GM19467 (cell line): ENCODE measurements around the gene USP1.

ENCODE experiments used
- ATAC-seq: cut with Tn5 transposase; IDR thresholded peaks from one replicate; pipeline ENCODE4 v1.9.1; 2021; ENCODE audit warnings: mild to moderate bottlenecking, moderate library complexity; ENCODE audit not compliant: unreplicated experiment

The USP1 gene, protein sequence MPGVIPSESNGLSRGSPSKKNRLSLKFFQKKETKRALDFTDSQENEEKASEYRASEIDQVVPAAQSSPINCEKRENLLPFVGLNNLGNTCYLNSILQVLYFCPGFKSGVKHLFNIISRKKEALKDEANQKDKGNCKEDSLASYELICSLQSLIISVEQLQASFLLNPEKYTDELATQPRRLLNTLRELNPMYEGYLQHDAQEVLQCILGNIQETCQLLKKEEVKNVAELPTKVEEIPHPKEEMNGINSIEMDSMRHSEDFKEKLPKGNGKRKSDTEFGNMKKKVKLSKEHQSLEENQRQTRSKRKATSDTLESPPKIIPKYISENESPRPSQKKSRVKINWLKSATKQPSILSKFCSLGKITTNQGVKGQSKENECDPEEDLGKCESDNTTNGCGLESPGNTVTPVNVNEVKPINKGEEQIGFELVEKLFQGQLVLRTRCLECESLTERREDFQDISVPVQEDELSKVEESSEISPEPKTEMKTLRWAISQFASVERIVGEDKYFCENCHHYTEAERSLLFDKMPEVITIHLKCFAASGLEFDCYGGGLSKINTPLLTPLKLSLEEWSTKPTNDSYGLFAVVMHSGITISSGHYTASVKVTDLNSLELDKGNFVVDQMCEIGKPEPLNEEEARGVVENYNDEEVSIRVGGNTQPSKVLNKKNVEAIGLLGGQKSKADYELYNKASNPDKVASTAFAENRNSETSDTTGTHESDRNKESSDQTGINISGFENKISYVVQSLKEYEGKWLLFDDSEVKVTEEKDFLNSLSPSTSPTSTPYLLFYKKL

DNA sequence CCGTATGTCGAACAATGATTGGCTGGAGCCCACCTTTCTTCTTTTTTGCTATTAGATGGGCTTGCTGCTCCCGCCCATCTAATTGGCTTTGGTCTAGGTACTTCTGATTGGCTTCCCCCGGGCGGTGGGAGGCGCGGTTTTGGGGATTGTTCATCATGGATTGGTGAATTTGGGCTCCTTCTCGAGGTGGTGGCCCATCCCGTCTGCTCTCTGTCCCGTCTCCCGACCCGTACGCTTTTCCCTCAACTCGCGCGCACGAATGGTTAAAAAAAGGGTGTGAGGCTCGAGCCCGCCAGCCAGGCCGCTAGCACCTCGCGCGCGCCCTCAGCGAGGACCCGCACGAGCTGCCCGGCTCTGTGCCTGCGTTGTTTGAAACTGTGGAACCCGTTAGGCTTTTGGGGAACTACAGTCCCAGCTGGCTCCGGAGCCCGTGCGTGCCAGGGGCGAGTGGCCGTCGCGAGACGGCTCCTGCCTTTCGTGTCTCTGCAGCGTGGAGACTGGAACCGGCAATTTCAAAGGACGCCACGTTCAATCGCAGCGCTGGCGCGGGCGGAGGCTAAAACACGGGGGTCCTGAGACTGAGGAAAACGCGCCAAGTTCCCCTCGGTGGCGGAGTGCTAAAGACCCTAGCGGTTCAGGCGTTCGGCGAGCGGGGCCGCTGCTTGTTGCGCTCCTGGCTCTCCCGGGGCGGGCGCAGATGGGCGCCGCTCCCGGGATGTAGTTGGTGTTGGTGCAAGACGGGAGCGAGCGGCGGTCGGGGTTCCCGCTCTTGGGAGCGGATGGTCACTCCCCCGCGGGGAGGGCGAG is at the start of gene USP1:
Gene USP1, plus strand, starts transcription at position 584 of the 807 bp plus-strand sequence. CDS start 2,819 bp downstream, outside the sequence.
- peak; percentile 73 for ATAC-seq

DNA sequence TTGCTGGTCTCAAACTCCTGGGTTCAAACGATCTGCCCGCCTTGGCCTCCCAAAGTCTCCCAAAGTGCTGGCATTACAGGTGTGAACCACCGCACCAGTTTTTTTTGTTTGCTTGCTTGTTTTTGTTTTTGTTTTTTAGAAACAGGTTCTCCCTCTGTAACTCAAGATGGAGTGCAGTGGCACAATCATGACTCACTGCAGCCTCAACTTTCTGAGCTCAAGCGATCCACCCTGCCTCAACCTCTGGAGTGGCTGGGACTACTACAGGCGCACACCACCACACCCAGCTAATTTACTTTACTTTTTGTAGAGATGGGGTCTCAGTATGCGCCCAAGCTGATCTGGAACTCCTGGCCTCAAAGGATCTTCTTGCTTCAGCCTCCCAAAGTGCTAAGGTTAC is 47.3 kb upstream of the USP1 start:
- ATAC-seq, result no peak

DNA sequence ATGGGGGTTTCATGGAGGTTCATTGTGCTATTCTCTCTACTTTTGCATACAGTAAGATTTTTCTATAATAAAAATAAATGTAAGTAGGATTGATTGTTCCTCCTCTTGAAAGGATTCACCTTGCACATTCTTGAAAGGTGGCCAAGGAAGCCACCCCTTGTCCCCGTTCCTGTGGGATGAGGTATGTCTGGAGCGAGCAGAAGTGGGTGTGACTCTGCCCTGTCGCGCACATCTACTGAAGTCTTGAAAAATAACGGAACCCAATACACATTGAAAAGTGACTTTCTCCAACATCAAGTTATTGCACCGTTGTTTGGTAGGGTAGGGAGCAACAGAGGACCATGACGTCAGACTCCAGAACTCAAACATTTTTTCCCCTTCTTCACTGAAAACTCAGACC is 46.8 kb upstream of the USP1 start:
- ATAC-seq, result no peak

DNA sequence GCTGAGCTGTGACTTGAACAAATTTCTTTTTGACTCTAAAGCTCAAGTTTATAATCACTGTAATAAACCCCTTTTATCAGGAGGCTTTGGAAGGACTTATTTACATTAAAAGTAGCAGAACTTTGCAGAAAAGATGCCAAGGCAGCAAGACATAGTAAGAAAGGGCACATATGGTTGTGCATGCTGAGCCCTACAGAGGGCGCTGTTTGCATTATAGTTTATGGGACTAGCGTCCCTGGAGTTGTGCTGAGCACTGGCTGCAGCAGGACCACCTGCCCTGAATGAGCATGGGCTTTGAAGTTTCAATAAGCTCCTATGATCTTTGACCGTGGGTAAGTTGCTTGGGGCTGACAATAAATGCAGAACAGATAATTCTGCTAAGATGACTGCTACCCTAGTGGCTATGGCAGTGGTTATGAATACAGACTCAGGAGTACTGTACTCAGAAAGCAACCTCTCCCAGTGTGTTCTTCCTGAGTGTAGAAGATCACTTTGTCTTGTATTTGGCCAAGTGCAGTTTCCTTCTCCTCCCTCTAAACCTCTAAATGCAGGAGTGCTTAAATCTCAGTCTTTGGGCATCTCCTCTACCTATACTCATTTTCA is 45.4 kb upstream of the USP1 start:
- no peak for ATAC-seq

DNA sequence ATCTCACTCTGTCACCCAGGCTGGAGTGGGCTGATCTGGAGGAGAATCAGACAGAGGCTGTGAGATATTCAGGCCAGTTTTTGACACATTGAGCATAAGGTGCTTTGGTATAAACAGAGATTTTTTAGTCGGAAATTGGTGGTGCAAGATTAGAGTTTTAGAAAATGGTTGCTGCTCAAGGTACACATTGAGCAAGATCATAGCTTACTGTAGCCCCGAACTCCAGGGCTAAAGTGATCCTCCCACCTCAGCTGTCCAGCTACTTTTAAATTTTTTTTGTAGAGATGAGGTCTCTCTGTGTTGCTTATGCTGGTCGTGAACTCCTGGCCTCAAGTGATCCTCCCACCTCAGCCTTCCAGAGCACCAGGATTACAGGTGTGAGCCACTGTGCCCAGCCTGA is 43.9 kb upstream of the USP1 start:
- no peak for ATAC-seq

DNA sequence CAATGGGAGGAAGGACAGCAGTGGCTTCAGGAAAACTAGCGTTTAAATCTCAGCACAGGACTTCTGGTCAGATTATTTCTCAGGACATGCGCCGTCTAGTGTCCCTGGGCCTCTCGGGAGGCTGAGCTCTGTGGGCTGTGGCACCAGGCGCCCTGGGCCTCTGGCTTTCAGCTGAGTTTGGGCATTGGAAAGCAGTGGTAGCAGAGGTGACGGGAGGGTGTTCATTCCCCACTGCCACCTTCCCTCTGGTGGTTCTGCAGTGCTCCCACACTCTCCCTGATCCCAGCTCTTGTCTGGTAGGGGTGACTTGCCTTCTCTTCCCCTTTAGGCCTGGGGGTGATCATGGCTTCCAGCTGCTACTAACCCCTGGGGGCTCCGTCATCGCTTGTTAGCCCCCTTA is 42.2 kb upstream of the USP1 start:
- no peak for ATAC-seq

DNA sequence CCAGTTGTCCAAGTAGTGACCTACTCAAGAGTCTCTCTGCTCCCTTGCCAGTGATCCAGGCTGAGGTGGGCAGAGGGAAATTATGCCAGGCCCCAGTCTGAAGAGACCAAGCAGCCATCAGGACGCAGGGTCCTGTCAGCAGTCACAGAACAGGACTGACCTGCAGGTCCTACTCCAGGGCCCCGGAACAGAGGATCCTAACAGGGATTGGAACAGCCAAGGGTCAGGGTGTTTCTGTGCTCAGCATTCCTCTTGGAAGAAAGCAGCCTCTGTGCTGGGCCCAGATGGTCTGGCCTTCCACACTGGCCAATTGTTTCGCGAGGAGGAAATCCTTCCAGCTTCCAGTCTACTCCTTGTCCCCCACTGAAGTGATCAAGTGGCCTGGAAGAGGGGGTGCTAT is 41.6 kb upstream of the USP1 start:
- ATAC-seq, result no peak

DNA sequence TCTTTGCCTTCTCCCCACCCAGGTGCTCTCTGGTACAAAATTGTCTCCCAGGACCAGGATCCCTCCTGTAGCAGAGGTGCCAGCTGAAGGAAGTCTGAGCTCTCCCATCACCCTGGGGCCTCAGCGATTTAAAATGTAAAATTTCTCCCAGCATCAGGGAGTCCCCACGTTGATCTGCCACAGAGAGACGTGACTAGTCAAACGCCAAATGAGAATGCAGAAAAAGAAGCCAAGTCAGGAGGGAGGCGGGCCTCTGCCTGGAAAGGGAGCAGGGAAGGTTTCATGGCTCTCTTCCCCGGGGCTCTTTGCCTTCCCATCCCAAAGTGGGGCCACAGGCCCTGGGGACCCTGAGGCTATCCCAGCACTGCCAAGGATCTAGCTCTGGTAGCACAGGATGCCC is 40.0 kb upstream of the USP1 start:
- ATAC-seq, result no peak

DNA sequence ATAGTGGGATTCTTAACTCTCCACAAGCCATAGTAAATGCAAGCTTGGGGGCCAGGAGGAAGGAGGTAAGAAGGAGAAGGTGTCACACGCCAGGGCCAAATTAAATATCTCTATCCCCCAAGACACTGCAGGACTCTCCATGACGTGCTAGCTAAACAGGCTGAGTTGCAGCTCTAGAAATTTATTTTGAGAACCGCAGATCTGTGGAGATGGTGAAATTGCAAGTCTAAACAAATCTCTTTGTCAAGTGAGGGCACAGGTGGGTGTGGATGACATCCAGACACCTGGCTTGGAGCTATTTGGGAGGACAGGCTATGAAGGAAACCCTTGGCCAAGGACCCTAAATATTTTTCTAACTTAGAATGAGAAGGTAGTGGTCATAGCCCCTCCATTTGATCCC is 39.5 kb upstream of the USP1 start:
- ATAC-seq, result no peak

DNA sequence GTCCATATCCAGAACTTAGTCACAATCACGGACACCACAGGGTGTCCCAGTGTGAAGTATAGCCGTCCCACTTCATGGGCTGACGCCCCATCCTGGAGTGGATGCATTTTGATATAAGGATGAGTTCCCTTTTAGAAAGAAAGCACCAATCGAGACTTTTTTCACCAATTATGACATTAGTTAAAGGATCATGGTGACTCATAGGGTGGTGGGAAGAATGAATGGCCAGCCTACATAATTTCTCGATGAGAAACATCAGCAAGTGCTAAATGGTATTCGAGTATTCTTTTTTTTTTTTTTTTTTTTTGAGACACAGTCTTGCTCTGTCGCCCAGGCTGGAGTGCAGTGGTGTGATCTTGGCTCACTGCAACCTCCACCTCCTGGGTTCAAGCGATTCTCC is 38.5 kb upstream of the USP1 start:
- no peak for ATAC-seq

DNA sequence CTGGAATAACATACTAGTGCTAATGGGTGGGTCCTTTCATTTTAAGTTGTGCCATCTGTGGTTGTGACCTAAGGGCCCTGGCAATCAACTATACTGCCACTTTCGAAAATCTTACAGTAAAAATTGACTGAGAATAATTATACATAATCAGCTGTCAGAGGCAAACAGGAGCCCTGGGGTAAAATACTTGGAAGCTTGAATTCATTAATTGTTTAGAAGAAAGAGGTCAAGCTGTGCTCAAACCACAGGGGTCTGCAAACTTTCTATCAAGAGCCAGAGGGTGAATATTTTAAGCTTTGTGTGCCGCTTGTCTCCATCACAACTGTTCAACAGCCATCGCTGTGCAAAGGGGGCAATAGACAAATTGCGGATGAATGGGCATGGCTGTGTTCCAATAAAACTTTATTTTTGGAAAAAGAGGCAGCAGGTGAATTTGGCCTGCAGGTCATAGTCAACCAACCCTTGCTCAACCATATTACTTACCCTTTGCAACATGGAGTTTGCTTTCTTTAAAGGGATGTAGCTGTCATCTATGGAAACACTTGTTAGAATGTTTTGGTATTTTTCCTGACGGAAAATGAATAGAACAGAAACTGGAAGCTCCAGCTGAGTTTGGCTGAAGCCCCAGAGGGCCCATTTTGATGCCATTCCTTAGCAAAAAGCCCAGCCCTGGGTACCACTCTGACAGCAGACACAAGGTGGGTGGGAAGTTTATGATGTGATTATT is 35.7 kb upstream of the USP1 start:
- no peak for ATAC-seq

DNA sequence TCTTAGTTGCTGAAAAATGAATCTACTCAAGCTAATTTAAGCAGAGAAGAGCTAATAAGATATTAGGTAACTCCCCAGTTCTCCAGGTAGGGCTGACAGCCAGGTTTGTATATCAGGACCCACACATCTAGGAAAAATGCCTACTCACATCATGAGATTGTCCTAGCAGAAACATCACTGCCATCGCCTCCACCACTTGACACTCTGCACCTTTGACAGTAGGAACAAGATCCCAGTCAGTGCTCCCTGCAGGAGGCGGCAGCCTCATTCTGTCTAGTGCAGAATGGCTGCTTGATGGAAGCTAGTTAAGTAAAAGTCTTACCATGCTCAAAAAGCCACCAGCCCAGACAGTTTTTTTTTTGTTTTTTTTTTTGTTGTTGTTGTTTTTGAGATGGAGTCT is 31.6 kb upstream of the USP1 start:
- ATAC-seq, result no peak

DNA sequence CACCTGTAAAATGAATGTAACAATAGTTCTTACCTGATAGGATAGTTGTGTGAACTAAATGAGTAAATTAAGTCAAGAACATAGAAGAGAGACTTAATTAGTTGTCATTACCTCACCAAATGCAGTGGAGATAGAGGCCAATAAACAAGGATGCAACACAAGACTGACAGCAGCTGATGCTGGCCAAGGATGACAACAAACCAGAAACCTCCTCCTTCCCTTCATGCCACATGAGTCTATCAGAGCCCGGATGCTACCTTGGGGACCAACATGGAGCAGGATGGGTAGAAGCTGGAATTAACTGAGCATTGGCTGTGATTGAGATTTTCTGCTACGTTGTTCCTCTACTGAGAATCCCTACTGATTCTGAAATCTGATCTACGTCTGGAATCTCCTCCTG is 30.3 kb upstream of the USP1 start:
- no peak for ATAC-seq

DNA sequence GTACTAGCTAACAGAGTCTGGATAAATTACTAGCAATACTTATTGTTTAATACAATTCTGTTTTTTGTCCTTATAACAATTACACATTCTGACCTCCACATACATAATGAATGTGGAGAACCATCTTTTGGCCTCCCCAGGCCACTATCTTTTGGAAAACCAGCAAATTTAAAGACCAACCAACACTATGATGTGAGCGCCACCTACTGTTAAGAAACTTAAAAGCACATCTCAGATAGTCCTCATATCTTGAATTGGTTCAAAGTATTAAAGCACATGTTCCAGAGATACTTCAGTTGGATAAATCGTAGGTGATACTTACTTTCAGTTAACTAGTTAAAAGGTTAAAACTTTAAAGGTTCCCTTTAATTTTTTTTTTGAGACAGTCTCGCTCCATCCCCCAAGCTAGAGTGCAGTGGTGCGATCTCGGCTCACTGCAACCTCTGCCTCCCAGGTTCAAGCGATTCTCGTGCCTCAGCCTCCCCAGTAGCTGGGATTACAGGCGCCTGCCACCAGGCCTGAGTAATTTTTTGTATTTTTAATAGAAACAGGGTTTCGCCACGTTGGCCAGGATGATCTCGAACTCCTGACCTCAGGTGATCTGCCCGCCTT is 29.3 kb upstream of the USP1 start:
- ATAC-seq, result no peak

DNA sequence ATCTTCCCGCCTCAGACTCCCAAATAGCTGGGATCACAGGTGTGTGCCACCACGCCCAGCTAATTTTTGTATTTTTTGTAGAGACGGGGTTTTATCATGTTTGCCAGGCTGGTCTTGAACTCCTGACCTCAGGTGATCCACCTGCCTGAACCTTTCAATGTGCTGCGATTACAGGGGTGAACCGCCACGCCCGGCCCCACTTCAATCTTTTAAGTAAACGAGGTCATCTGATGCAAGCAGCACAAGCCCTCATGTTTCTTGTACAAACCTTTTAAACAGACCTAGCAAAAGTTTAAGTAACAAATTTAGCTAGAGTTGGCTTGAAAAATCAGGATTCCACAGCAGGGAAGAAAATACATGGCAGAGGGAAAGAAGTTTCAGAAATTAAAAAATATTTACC is 21.2 kb upstream of the USP1 start:
- ATAC-seq, result no peak

DNA sequence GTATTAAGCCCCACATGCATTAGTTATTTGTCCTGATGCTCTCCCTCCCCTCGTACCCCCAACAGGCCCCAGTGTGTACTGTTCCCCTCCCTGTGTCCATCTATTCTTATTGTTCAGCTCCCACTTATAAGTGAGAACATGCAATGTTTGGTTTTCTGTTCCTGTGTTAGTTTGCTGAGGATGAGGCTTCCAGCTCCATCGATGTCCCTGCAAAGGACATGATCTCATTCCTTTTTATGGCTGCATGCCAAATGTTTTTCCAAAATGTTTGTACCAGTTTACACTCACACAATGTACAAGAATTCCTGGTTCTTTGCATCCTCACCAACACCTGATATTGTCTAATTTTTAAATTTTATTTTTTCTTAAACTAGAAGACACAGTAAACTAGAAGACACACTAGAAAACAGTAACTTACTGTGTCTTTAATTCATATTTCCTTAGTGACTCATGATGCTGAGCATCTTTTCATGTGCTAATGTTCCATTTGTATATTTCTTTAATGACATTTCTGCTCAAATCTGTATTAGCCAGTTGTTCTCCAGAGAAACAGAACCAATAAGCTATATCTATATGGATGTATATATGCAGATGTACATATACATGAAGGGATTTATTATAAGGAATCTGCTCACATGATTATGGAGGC is 19.4 kb upstream of the USP1 start:
- ATAC-seq, result no peak

DNA sequence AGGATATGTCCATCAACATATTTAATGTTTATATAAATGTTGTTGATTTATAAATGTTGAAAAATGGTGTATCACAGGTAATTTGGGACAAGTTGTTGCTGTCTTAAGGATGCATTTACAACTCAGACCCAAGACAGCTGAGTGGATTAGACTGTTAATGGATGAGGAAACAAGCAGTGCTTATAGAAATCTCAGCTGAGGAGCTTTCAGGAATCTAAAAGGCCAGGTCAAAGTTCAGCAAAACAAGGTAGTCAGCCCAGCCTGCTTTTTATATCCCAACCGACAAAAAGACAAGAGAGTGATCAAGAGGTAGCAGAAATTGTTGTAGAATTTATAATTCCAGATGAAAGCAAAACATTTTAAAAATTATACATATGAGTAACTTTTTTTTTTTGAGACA is 16.6 kb upstream of the USP1 start:
- ATAC-seq, result no peak

DNA sequence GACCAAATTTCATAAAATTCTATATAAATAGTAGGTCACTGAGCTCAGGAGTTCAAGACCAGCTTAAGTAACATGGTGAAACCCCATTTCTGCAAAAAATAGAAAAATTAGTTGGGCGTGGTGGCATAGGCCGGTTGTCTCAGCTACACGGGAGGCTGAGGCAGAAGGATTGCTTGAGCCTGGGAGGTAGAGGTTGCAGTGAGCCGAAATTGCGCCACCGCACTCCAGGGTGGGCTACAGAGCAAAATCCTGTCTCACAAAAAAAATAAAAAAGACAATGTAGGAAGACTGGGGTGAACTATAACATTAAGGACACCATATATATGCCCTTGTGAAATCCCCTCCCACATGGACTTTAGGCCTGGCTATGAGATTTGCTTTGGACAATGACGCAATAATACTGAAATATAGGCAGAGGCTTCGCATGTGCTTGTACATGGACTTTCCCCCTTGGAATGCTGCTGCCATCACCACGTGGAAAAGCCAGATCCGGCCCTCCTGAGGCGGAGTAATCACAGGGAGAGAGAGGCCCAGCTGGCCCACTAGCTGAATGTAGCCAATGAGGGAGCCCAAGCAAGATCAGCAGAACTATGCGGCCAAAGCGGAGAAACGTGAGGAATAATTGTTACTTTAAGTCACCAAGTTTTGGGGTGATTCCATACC is 13.1 kb upstream of the USP1 start:
- no peak for ATAC-seq

DNA sequence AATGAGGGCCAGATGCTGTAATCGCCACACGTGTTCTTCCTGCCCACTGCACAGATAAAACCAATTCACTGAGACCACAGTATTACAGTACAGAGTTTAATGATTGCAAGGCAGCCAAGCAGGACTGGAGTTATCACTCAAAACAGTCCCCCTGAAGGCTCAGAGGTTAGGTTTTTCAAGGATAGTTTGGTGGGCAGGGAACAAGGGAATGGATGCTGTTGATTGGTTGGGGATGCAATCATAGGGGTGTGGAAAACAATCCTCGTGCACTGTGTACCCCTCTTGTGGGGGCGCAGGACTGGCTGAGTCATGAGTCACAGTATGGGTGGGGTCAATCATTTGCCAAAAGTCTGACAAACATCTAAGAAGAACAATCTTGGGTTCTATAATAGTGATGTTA is 12.4 kb upstream of the USP1 start:
- ATAC-seq, result no peak
